Activated naive CD8-positive, alpha-beta T cell treated with anti-CD3 and anti-CD28 coated beads, Interleukin-2, amount 10 ng/mL, durations not matched to agents 7 days and 5 days (primary cell): ENCODE data around the gene EHD4. TPM values are rescaled to one million over a fixed set of nuclear protein-coding genes. Genes with fewer than 3 reads are reported as not detected.

Experiments
- ATAC-seq: fragments of 150-1000 bp; cut with Tn5 transposase; one replicate; pipeline ENCODE4 v1.10.0; 2021; ENCODE audit warnings: low read depth, moderate library complexity
- POLR2A ChIA-PET: fragments of 350-600 bp; sonication (Branson Sonifier 250); formaldehyde crosslinking; loops from one replicate; lab custom pipeline; 2021; ENCODE audit warnings: antibody characterized with exemption; lab: Charles Lee
- DNase-seq: peaks from one replicate; pipeline ENCODE4 v3.0.0; 2021
- H3K27ac Mint-ChIP-seq: one replicate; pipeline ENCODE4 v1.8.0; 2022; ENCODE audit warnings: mild to moderate bottlenecking, mixed read lengths
- H3K27me3 Mint-ChIP-seq: one replicate; pipeline ENCODE4 v1.8.0; 2022; ENCODE audit warnings: mild to moderate bottlenecking, moderate library complexity, mixed read lengths
- H3K36me3 Mint-ChIP-seq: one replicate; pipeline ENCODE4 v1.8.0; 2021; ENCODE audit warnings: mild to moderate bottlenecking, mixed read lengths
- H3K4me1 Mint-ChIP-seq: one replicate; pipeline ENCODE4 v1.8.0; 2021; ENCODE audit warnings: mixed read lengths
- H3K4me3 Mint-ChIP-seq: one replicate; pipeline ENCODE4 v1.8.0; 2022; ENCODE audit warnings: mild to moderate bottlenecking, moderate library complexity, mixed read lengths
- H3K9me3 Mint-ChIP-seq: one replicate; pipeline ENCODE4 v1.8.0; 2021; ENCODE audit warnings: mixed read lengths
- total RNA-seq, 2 experiments: library from RNA; stranded (reverse); gene quantifications; one replicate each; pipeline ENCODE4 v1.2.3, GENCODE V29; 2021

Gene EHD4
- total RNA-seq, 2 experiments from 2014 or later, result 8.4 to 9.5 TPM

DNA sequence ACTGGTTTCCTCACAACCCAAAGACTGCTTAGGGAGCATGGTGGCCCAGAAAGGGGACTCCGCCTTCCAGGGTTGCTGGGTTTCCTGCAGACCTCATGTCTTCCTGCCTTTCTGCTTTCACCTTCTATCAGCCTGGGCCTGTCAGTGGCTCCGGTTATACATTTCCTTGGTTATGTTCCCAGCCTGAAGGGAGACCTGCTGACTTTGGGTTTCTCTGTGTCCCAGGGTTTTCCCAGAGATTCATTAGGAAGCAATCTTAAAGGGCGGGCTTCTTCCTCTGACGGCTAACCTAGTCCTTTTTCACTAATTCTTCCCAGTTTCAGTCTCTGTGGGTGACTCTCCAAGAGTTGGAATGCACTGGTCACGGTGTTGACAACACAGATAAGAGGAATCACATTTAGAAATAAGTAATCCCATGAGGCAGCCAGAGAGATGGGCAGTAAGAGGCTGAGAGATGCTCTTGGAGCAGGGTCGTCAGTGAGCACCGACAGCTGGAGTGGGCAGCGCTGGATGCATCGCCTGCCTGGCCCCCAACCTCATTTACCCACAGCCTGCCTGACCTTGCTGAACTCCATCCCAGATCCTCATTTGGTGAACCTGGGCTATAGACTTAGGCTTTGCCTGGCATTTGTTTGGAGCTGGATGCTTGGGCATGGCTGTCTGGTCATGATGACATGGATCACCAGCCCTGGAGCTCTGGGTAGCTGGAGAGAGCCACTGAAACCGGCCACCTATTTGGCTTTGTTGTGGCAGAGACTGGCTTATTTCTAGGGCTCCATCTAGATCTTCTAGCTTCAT lies 10.0 kb upstream of the EHD4 start:
- H3K4me3 Mint-ChIP-seq, result no peak overlapping the region
- no peaks in the 10 kb centered on the region for H3K9me3 Mint-ChIP-seq
- H3K27ac Mint-ChIP-seq, result no peak overlapping the region
- H3K36me3 Mint-ChIP-seq, result no peaks in the 10 kb centered on the region
- H3K4me1 Mint-ChIP-seq, result peaks cover 14% of the 10 kb centered on the region
- no peak for DNase-seq
- peaks cover 14% of the 10 kb centered on the region for H3K27me3 Mint-ChIP-seq
- POLR2A ChIA-PET, result no interaction called here
- no peak for ATAC-seq

DNA sequence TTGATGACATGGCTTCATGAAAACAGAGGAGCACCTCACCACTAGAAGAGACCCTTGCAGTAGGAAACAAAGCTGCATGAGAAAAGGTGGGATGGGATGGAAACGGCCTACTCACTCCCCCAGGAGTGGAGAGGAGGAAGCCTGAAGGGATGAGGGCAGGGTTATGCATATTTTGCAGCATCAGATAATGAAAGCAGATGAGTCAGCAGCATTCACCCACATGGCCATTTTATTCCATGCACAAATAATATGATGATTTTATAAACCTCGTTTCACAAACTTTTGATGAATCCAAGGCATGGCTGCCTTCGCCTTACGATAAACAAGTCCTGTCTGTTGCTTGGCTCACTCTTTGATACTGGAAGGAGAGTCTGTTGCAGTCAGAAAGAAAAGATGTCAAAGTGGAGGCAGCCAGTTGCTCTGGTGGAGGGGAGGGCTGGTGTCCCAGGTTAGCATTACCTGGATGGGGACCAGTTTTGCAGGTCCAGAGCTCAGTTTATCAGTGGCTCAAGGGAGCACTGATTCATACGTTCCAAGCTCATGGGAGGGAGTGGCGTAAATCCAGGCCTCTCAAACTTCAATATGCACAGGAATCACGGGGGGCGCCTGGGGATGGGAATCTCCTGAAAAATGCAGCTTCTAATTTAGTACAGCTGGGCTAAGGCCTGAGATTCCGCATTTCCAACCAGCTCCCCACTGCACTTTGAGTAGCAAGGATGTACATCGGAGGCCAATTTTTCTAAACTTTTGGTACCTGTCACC lies 9.2 kb upstream of the EHD4 start:
- H3K36me3 Mint-ChIP-seq, result no peaks in the 10 kb centered on the region
- H3K27me3 Mint-ChIP-seq, result peaks cover 20% of the 10 kb centered on the region
- H3K9me3 Mint-ChIP-seq, result no peaks in the 10 kb centered on the region
- ATAC-seq, result no peak
- no peak for DNase-seq
- POLR2A ChIA-PET, result no interaction called here
- H3K4me1 Mint-ChIP-seq, result peaks cover 14% of the 10 kb centered on the region
- no peak overlapping the region for H3K27ac Mint-ChIP-seq
- H3K4me3 Mint-ChIP-seq, result no peak overlapping the region

DNA sequence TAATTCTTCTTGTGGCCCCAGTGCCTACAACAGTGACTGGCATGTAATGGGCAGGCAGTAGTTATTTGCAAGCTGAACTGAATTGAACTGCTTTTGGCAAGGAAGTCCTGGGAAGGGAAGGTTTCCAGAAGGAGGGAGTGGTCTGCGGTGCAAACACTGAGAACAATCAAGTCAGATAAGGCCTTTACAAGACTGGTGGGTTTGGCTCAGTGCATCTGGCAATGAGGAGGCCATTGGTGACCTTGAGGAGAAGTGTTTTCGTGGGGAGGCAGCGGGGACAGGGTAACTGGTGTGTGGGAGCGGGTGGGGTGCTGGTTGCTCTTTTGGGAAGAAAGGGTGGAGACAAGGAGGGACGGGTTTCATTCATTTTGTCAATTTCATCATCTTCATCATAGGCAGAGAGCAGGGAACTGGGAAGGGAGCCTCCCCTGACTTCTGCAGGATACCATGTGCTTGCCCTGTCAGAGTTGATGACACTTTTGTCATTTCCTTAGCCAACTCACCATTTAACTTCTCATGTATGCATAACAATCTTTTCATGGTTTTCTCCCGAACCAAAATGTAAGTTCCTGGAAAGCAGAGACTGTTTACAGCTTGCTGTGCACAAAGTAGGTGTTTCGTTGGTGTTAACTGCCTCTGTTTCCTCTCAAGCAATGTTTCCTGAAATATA lies 8.4 kb upstream of the EHD4 start:
- peaks cover 21% of the 10 kb centered on the region for H3K27me3 Mint-ChIP-seq
- no peak overlapping the region for H3K4me3 Mint-ChIP-seq
- no peak for ATAC-seq
- no peak for DNase-seq
- H3K4me1 Mint-ChIP-seq, result peaks cover 14% of the 10 kb centered on the region
- peak overlapping the region; percentile 32 for H3K27ac Mint-ChIP-seq
- no peaks in the 10 kb centered on the region for H3K36me3 Mint-ChIP-seq
- POLR2A ChIA-PET, result interaction anchor here (1.2 kb wide), 1 partner anchor 9 kb away, joined by 3 read pairs; no protein-coding TSS in a partner anchor
- H3K9me3 Mint-ChIP-seq, result no peaks in the 10 kb centered on the region

DNA sequence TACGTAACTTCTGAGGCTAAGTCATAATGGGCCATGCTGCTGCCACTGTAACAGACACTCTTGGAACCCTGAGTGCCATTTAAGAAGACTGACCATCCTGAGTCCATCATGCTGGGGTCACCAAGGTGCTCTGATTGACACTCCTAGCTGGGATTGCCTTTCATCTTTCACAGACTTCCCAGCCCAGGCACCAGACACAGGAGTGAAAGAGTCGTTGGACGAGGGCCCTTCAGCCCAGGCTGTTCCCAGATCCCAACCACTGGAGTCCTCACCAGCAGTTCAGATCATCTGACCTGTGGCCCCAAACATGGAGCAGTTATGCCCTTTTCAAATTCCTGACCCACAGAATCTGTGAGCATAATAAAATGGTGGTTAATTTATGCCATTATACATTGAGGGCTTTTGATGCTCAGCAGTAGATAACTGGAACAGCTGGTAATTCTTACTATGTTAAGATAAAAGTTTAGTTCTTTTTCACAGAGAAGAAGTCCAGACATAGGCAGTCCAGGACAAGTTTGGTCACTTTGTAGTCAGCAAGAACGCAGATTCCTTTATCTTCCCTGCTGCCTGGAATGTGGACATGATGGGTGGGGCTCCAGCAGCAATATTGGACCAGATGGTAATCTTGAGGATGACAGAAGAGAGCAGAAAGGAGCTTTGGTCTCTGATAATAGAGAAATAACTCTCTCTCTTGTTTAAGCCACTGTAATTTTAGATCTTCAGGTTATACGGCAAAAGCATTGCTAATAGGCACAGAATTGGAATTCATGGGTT lies 7.3 kb upstream of the EHD4 start:
- H3K4me1 Mint-ChIP-seq, result peaks cover 14% of the 10 kb centered on the region
- ATAC-seq, result no peak
- no peak overlapping the region for H3K4me3 Mint-ChIP-seq
- H3K27ac Mint-ChIP-seq, result no peak overlapping the region
- POLR2A ChIA-PET, result interaction anchor here (0.6 to 1.2 kb wide), 2 partner anchors 8 to 511 kb away, joined by 3 read pairs; partner anchors contain the start of gene ZNF106
- H3K27me3 Mint-ChIP-seq, result peaks cover 32% of the 10 kb centered on the region
- no peak for DNase-seq
- H3K9me3 Mint-ChIP-seq, result no peaks in the 10 kb centered on the region
- peaks cover 1% of the 10 kb centered on the region for H3K36me3 Mint-ChIP-seq

DNA sequence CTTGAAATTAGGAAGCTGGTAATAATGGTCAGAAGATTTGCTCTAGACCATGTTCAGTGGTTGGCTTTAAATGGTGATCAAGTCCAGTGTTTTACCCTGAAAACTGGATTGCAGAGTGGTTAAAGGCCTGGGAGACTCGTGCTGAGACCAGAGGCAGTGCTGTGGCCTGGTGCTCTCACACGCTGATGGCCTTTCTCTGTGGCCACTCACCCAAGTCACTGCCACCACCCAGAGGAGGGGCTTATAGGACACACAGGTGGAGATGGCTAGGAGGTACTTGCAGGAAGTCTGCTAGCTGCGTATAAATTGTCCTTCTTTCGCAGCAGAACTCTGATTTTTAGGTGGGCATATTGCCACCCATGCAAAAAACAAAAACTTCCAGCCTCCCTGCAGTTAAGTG lies 6.2 kb upstream of the EHD4 start:
- POLR2A ChIA-PET, result no interaction called here
- Mint-ChIP-seq H3K27ac (no peak overlapping the region), H3K36me3 (peaks cover 1% of the 10 kb centered on the region), H3K4me3 (no peak overlapping the region), H3K9me3 (no peaks in the 10 kb centered on the region), H3K4me1 (peaks cover 18% of the 10 kb centered on the region), H3K27me3 (peaks cover 44% of the 10 kb centered on the region)
- ATAC-seq (no peak), DNase-seq (no peak)

DNA sequence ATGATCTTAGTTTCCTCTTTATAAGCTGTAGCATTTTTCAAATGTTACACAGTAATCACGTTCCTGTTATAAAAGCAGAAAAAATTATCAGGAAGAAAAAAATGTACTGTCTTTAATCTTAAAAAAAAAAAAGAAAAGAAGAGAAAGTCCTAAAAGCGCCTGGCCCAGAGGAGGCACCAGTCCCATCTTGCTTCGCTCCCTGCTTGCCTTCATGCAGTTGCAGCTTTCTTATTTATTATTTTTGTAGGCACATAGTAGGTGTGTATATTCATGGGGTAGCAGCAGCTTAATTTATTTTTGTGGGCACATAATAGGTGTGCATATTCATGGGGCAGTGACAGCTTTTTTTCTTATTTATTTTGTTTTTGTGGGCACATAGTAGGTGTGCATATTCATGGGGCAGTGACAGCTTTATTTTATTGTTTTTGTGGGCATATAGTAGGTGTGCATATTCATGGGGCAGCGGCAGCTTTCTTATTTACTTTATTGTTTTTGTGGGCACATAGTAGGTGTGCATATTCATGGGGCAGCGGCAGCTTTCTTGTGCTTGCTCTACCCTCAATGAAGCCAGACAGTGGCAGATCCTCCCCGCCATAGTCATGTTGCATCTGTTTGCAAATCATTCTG lies 5.5 kb upstream of the EHD4 start:
- H3K27me3 Mint-ChIP-seq, result peaks cover 45% of the 10 kb centered on the region
- DNase-seq (no peak), ATAC-seq (no peak)
- peaks cover 1% of the 10 kb centered on the region for H3K36me3 Mint-ChIP-seq
- H3K4me3 Mint-ChIP-seq, result no peak overlapping the region
- H3K27ac Mint-ChIP-seq, result no peak overlapping the region
- H3K4me1 Mint-ChIP-seq, result peaks cover 18% of the 10 kb centered on the region
- POLR2A ChIA-PET, result no interaction called here
- H3K9me3 Mint-ChIP-seq, result no peaks in the 10 kb centered on the region

DNA sequence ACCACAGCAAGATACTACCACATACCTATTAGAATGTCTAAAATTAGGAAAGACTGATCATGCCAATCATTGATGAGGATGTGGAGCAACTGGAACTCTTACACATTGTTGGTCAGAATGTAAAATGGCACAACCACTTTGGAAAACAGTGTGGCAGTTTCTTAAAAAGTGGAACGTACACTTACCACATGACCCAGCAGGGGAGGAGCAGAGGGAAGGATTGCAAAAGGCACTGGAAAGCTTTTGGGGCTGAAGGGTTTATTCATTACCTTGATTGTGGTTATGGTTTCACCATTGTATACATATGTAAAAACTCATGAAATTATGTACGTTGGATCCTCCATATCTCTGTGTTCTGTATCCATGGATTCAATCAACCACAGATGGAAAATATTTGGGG lies 3.3 kb upstream of the EHD4 start:
- Mint-ChIP-seq H3K27me3 (peaks cover 43% of the 10 kb centered on the region), H3K9me3 (no peaks in the 10 kb centered on the region), H3K4me1 (peaks cover 19% of the 10 kb centered on the region), H3K4me3 (no peak overlapping the region), H3K27ac (no peak overlapping the region), H3K36me3 (peaks cover 1% of the 10 kb centered on the region)
- ATAC-seq (no peak), DNase-seq (no peak)
- POLR2A ChIA-PET, result no interaction called here

DNA sequence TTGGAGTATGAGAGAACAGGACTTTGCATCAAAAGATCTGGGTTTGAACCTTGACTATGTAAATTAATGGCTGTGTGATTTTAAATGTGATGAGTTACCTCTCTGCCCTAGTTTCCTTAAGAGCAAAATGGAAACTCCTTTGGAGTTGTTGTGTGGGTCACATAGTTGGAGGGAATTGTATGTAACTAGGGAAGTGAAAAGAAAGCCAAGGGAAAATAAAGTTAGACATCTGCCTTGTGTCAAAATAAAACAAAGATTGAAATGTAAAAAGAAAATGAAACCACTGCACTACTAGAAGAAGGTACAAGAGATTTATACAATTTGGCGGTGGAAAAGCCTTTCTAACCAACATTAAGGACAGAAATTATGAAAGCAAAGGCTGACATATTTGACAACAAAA lies 1.7 kb upstream of the EHD4 start:
- POLR2A ChIA-PET, result no interaction called here
- H3K4me3 Mint-ChIP-seq, result no peak overlapping the region
- H3K36me3 Mint-ChIP-seq, result peaks cover 5% of the 10 kb centered on the region
- DNase-seq (no peak), ATAC-seq (no peak)
- peaks cover 38% of the 10 kb centered on the region for H3K27me3 Mint-ChIP-seq
- H3K27ac Mint-ChIP-seq, result no peak overlapping the region
- peaks cover 28% of the 10 kb centered on the region for H3K4me1 Mint-ChIP-seq
- no peaks in the 10 kb centered on the region for H3K9me3 Mint-ChIP-seq

DNA sequence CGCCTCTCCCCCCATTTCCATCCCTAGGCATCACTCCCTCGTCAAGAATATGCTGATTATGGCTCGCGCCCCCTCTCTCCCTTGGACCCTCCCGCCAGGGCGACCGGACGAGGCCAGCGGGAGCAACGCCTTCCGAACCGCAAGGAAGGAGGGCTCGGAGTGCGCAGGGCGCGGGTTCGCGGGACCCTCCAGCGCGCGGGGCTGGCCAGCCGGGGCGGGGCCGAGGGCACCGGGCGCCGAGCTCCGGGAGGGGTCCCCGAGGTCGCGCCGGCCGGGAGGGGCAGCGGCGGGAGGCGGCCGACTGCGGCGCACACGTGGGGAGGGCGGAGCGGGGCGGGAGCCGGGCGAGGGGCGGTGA lies 483 bp downstream of the EHD4 start:
- H3K27me3 Mint-ChIP-seq, result peaks cover 28% of the 10 kb centered on the region
- POLR2A ChIA-PET, result interaction anchor here (0.6 to 4.5 kb wide), 10 partner anchors 8 to 603 kb away, joined by 3 to 30 read pairs (median 4); partner anchors contain the start of genes MAPKBP1 and STARD9
- H3K4me1 Mint-ChIP-seq, result peaks cover 39% of the 10 kb centered on the region
- peak overlapping the region; percentile 88 for H3K4me3 Mint-ChIP-seq
- H3K36me3 Mint-ChIP-seq, result peaks cover 9% of the 10 kb centered on the region
- no peaks in the 10 kb centered on the region for H3K9me3 Mint-ChIP-seq
- no peak for DNase-seq
- H3K27ac Mint-ChIP-seq, result peak overlapping the region; percentile 65
- peak; percentile 29 for ATAC-seq

DNA sequence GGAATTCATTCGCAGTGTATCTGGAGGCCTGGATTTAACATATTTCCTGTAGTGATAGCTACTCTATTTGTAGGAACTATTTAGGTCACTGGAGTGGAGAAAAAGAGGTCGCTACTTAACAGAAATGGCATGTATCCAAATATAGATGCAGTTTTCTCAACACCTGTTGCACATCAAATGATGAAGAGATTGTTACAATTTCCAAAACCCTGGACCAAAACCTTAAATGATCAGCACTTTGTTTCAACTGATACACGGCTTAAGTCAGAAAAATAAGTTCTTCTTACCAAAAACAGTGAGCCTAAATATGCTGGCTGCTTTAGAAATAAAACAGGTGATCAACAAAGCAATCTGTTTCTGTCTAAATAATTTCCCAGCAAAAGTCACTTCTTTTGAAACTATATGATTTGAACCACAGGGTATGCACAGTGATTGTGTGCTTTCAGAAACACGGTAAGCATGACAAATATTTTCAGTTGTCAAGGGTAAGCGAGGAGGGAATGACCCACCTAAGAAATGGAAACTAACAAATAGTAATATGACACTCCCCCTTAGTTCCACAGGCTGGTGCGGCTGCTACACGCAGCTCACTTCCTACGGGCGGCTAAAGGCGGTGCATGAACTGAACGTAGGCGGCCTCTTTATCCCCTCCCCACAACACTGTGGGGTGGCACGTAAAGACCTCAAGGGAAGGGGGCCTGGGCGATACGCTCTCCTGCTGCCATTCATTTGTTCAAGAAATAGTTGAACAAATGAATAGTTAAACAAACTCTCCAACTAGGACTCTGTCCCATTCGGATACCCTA lies 1.1 kb downstream of the EHD4 start:
- Mint-ChIP-seq H3K36me3 (peaks cover 9% of the 10 kb centered on the region), H3K4me1 (peaks cover 41% of the 10 kb centered on the region), H3K27ac (peak overlapping the region; percentile 65), H3K4me3 (peak overlapping the region; percentile 82), H3K27me3 (peaks cover 25% of the 10 kb centered on the region), H3K9me3 (no peaks in the 10 kb centered on the region)
- peak; percentile 50 for ATAC-seq
- DNase-seq, result peak; percentile 59
- POLR2A ChIA-PET, result interaction anchor here (0.6 to 4.5 kb wide), 7 partner anchors 9 to 604 kb away, joined by 3 to 30 read pairs (median 4); partner anchors contain the start of genes MAPKBP1 and STARD9

DNA sequence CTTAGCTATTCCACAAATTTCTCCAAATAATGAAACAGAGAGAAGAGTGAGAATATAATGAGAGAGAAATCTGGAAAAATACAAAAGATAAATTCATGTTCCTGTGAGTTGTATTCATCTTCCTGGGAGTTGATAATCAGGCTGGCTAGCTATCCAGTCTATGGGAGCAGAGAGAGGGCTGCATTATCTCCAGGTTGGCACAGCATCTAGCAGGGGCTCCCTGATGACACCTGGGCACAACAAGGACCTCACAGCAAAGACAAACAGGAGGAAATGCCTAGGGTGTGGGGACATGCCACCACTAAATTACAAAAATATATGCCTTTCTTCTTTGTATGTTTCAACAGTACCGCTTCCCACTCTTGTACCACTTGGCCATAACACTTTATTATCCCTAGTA lies 1.9 kb downstream of the EHD4 start:
- peaks cover 21% of the 10 kb centered on the region for H3K27me3 Mint-ChIP-seq
- no peak for ATAC-seq
- peaks cover 45% of the 10 kb centered on the region for H3K4me1 Mint-ChIP-seq
- no peaks in the 10 kb centered on the region for H3K9me3 Mint-ChIP-seq
- H3K36me3 Mint-ChIP-seq, result peaks cover 11% of the 10 kb centered on the region
- POLR2A ChIA-PET, result interaction anchor here (0.9 to 4.5 kb wide), 6 partner anchors 29 to 196 kb away, joined by 3 to 30 read pairs (median 4); partner anchors contain the start of gene MAPKBP1
- DNase-seq, result no peak
- H3K4me3 Mint-ChIP-seq, result peak overlapping the region; percentile 82
- peak overlapping the region; percentile 65 for H3K27ac Mint-ChIP-seq
